ENCODE results near the gene GSTT4. TPM values are rescaled to one million over a fixed set of nuclear protein-coding genes. Genes with fewer than 3 reads are reported as not detected.

Gene GSTT4
- total and polyA plus RNA-seq, 2 of the 13 experiments (the other 11 are each of a cell fraction or from before 2014, with no cell fraction given), result 0.59 to 0.62 TPM

DNA sequence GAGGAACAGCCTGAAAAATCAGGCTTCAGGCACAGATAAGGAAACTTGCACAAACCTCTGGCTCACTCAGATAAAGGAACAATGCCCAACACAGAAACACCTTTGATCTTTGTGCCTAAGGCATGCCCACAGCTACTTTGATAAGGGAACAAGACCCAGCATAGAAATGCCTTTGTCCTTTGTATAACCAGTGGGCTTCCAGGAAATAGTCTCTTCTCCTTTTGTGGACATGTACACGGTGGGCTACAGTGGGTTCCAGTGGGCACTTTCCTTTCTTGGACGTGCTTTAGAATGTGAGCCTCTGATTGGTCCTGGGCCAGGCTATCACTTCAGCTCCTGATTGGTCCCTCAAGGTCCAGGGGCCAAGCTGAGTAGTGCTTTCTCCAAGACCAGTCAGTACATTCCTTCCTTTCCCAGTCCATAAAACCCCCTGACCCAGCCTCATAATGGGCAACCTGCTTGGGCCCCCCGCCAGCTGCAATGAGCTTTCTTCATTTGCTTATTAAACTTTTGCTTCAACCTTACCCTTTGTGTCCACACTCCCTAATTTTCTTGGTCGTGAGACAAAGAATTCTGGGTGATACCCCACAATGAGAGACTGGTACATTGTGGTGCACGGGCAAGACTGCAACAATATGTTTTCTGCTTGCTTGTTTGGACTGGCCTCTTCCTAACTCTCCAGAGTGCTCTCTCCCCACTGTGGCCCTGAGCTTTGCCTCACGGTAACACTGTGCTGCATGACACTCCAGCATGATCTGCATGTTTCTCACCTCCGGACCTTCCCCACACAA, 4.2 kb upstream of the GSTT4 start (continued):
- TF ChIP-seq RXRA (CRISPR knock-in tag; IDR thresholded peaks at IDR 0.05) (no peak; the same call in 1 of the 2 replicates), MEIS1 (CRISPR knock-in tag; IDR thresholded peaks at IDR 0.05; ENCODE audit: borderline replicate concordance) (no peak), SP4 (CRISPR knock-in tag; IDR thresholded peaks at IDR 0.05) (no peak), NFRKB (IDR thresholded peaks at IDR 0.05) (no peak), ZNF354B (CRISPR knock-in tag; IDR thresholded peaks at IDR 0.05) (no peak), ZNF12 (CRISPR knock-in tag; IDR thresholded peaks at IDR 0.05) (no peak; the same call in 1 of the 2 replicates), CREB1 (IDR thresholded peaks at IDR 0.05) (no peak), CREB1 (CRISPR knock-in tag; IDR thresholded peaks at IDR 0.05) (peak; percentile 24; the same call in 1 of the 2 replicates), SOX13 (IDR thresholded peaks at IDR 0.05) (peak; percentile 98), SOX13 (CRISPR knock-in tag; conservative IDR thresholded peaks at IDR 0.05 in 1 of 2, IDR thresholded peaks at IDR 0.05 in 1 of 2) (peak in 1 of 2 experiments; percentile 99; a peak in 2 of 4 replicates), U2AF1 (optimal IDR thresholded peaks at IDR 0.05; ENCODE audit: low read depth, low read length) (no peak), SRSF9 (IDR thresholded peaks at IDR 0.05; ENCODE audit: borderline replicate concordance, insufficient read depth, low read depth, low read length, poor library complexity, severe bottlenecking) (no peak), RFX1 (IDR thresholded peaks at IDR 0.05) (no peak), RFXAP (CRISPR knock-in tag; IDR thresholded peaks at IDR 0.05; ENCODE audit: borderline replicate concordance) (no peak), ZNF180 (CRISPR knock-in tag; IDR thresholded peaks at IDR 0.05; ENCODE audit: borderline replicate concordance, low read depth) (no peak), TRIM24 (CRISPR knock-in tag; IDR thresholded peaks at IDR 0.05) (no peak), ZNF44 (CRISPR knock-in tag; IDR thresholded peaks at IDR 0.05) (no peak), NFATC3 (CRISPR knock-in tag; IDR thresholded peaks at IDR 0.05) (no peak)
- TF ChIP-seq, protein P1, sequence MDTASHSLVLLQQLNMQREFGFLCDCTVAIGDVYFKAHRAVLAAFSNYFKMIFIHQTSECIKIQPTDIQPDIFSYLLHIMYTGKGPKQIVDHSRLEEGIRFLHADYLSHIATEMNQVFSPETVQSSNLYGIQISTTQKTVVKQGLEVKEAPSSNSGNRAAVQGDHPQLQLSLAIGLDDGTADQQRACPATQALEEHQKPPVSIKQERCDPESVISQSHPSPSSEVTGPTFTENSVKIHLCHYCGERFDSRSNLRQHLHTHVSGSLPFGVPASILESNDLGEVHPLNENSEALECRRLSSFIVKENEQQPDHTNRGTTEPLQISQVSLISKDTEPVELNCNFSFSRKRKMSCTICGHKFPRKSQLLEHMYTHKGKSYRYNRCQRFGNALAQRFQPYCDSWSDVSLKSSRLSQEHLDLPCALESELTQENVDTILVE (CRISPR knock-in tag; IDR thresholded peaks at IDR 0.05), result 0 out of 2 replicates have a peak, but pooled peaks have one; percentile 28
- TF ChIP-seq, protein P2, sequence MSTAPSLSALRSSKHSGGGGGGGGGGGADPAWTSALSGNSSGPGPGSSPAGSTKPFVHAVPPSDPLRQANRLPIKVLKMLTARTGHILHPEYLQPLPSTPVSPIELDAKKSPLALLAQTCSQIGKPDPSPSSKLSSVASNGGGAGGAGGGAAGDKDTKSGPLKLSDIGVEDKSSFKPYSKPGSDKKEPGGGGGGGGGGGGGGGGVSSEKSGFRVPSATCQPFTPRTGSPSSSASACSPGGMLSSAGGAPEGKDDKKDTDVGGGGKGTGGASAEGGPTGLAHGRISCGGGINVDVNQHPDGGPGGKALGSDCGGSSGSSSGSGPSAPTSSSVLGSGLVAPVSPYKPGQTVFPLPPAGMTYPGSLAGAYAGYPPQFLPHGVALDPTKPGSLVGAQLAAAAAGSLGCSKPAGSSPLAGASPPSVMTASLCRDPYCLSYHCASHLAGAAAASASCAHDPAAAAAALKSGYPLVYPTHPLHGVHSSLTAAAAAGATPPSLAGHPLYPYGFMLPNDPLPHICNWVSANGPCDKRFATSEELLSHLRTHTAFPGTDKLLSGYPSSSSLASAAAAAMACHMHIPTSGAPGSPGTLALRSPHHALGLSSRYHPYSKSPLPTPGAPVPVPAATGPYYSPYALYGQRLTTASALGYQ (CRISPR knock-in tag; IDR thresholded peaks at IDR 0.05), result 0 out of 2 replicates have a peak, but pooled peaks have one; percentile 44
- TF ChIP-seq, protein P3, sequence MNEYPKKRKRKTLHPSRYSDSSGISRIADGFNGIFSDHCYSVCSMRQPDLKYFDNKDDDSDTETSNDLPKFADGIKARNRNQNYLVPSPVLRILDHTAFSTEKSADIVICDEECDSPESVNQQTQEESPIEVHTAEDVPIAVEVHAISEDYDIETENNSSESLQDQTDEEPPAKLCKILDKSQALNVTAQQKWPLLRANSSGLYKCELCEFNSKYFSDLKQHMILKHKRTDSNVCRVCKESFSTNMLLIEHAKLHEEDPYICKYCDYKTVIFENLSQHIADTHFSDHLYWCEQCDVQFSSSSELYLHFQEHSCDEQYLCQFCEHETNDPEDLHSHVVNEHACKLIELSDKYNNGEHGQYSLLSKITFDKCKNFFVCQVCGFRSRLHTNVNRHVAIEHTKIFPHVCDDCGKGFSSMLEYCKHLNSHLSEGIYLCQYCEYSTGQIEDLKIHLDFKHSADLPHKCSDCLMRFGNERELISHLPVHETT (CRISPR knock-in tag; conservative IDR thresholded peaks at IDR 0.05), result no peak; the same call in 1 of the 2 replicates
- TF ChIP-seq, protein P4, sequence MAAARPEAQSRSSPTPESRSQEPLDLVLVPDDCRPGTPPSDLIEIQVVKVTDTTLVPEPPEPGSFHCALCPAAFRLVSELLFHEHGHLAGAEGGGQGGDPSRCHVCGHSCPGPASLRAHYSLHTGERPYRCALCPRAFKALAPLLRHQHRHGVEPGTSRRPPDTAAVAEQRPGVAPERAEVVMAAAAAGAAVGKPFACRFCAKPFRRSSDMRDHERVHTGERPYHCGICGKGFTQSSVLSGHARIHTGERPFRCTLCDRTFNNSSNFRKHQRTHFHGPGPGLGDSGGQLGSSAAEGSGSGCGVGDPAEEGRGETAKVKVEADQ (CRISPR knock-in tag; IDR thresholded peaks at IDR 0.05; ENCODE audit: borderline replicate concordance), result no peak
- TF ChIP-seq, protein P5, sequence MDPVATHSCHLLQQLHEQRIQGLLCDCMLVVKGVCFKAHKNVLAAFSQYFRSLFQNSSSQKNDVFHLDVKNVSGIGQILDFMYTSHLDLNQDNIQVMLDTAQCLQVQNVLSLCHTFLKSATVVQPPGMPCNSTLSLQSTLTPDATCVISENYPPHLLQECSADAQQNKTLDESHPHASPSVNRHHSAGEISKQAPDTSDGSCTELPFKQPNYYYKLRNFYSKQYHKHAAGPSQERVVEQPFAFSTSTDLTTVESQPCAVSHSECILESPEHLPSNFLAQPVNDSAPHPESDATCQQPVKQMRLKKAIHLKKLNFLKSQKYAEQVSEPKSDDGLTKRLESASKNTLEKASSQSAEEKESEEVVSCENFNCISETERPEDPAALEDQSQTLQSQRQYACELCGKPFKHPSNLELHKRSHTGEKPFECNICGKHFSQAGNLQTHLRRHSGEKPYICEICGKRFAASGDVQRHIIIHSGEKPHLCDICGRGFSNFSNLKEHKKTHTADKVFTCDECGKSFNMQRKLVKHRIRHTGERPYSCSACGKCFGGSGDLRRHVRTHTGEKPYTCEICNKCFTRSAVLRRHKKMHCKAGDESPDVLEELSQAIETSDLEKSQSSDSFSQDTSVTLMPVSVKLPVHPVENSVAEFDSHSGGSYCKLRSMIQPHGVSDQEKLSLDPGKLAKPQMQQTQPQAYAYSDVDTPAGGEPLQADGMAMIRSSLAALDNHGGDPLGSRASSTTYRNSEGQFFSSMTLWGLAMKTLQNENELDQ (CRISPR knock-in tag; IDR thresholded peaks at IDR 0.05; ENCODE audit: borderline replicate concordance), result no peak

All from HepG2 (cell line).